SJSA1 (cell line): ENCODE results near the gene EXD3. TPM values are rescaled to one million over a fixed set of nuclear protein-coding genes. Genes with fewer than 3 reads are reported as not detected.
"Not testable (repeated sequence)": the region's sequence is repeated elsewhere in the genome, so short reads cannot be mapped to it uniquely, and the experiment has no call there.

ENCODE experiments used
- DNase-seq, 2 experiments: peaks; one replicate each; pipeline ENCODE4 v3.0.0-alpha.2; 2015 to 2020; ENCODE audit warnings: low spot score in 2 of 2, low read depth in 1 of 2
- H3K27ac ChIP-seq: fragments of 250-450 bp; sonication (Bioruptor Pico); 2 replicates; pipeline ENCODE4 v1.5.1; 2020; ENCODE audit warnings: mild to moderate bottlenecking, moderate library complexity
- H3K27me3 ChIP-seq: fragments of 250-450 bp; sonication (Bioruptor Pico); replicated peaks from 2 replicates; pipeline ENCODE4 v1.5.1; 2020; ENCODE audit warnings: mild to moderate bottlenecking, moderate library complexity
- H3K36me3 ChIP-seq: fragments of 250-450 bp; sonication (Bioruptor Pico); 2 replicates; pipeline ENCODE4 v1.5.1; 2020; ENCODE audit warnings: mild to moderate bottlenecking
- H3K4me1 ChIP-seq: fragments of 250-450 bp; sonication (Bioruptor Pico); replicated peaks from 2 replicates; pipeline ENCODE4 v1.6.1; 2021; ENCODE audit warnings: mild to moderate bottlenecking
- H3K4me3 ChIP-seq: fragments of 250-450 bp; sonication (Bioruptor Pico); 2 replicates; pipeline ENCODE4 v1.5.1; 2020; ENCODE audit warnings: mild to moderate bottlenecking
- H3K9me3 ChIP-seq: fragments of 250-450 bp; sonication (Bioruptor Pico); replicated peaks from 2 replicates; pipeline ENCODE4 v1.5.1; 2020; ENCODE audit warnings: mild to moderate bottlenecking
- total RNA-seq: library from RNA; depleted of rRNA; stranded (reverse); fragments of >200 nt; shearing (Covaris generic); gene quantifications from 2 replicates; pipeline ENCODE4 v1.2.3, GENCODE V29; 2014

The EXD3 gene
- total RNA-seq, 1 experiment from 2014 or later = 4.0 TPM

- no peak overlapping the region for H3K4me3 ChIP-seq
- peaks cover 12% of the 10 kb centered on the region for H3K4me1 ChIP-seq
- no peaks in the 10 kb centered on the region for H3K27me3 ChIP-seq
- no peak for DNase-seq
- H3K27ac ChIP-seq = no peak overlapping the region
- H3K9me3 ChIP-seq = no peaks in the 10 kb centered on the region
- H3K36me3 ChIP-seq = peaks cover 59% of the 10 kb centered on the region
Measured at GRCh38 chr9:137270929-137271695, 151.8 kb downstream of the EXD3 start.

- no peak for DNase-seq
- no peak overlapping the region for H3K4me3 ChIP-seq
- H3K27ac ChIP-seq = no peak overlapping the region
- peaks cover 71% of the 10 kb centered on the region for H3K36me3 ChIP-seq
- peaks cover 12% of the 10 kb centered on the region for H3K4me1 ChIP-seq
- no peaks in the 10 kb centered on the region for H3K9me3 ChIP-seq
- no peaks in the 10 kb centered on the region for H3K27me3 ChIP-seq
Measured at GRCh38 chr9:137269231-137269772, 153.7 kb downstream of the EXD3 start.

GRCh38 chr9:137268538-137269201 lies 154.3 kb downstream of the EXD3 start:
- DNase-seq = no peak
- H3K9me3 ChIP-seq = no peaks in the 10 kb centered on the region
- H3K4me1 ChIP-seq = peaks cover 12% of the 10 kb centered on the region
- H3K27ac ChIP-seq = no peak overlapping the region
- H3K27me3 ChIP-seq = no peaks in the 10 kb centered on the region
- H3K4me3 ChIP-seq = no peak overlapping the region
- peaks cover 78% of the 10 kb centered on the region for H3K36me3 ChIP-seq

GRCh38 chr9:137267933-137268355 lies 155.0 kb downstream of the EXD3 start:
- H3K9me3 ChIP-seq = no peaks in the 10 kb centered on the region
- no peak overlapping the region for H3K27ac ChIP-seq
- H3K36me3 ChIP-seq = peaks cover 76% of the 10 kb centered on the region

GRCh38 chr9:137266585-137267453 lies 156.1 kb downstream of the EXD3 start:
- H3K4me1 ChIP-seq = peaks cover 12% of the 10 kb centered on the region
- peaks cover 71% of the 10 kb centered on the region for H3K36me3 ChIP-seq
- H3K27ac ChIP-seq = no peak overlapping the region
- H3K4me3 ChIP-seq = no peak overlapping the region
- no peaks in the 10 kb centered on the region for H3K9me3 ChIP-seq
- H3K27me3 ChIP-seq = no peaks in the 10 kb centered on the region
- no peak for DNase-seq

More at GRCh38 chr9:137267933-137268355, 155.0 kb downstream of the EXD3 start:
- Histone ChIP-seq H3K4me3 (no peak overlapping the region), H3K27me3 (no peaks in the 10 kb centered on the region), H3K4me1 (peaks cover 12% of the 10 kb centered on the region)
- DNase-seq = no peak

- Histone ChIP-seq H3K36me3 (peaks cover 68% of the 10 kb centered on the region), H3K27me3 (no peaks in the 10 kb centered on the region), H3K9me3 (no peaks in the 10 kb centered on the region), H3K27ac (no peak overlapping the region), H3K4me1 (peaks cover 12% of the 10 kb centered on the region), H3K4me3 (no peak overlapping the region)
- DNase-seq = no peak
Measured at GRCh38 chr9:137266162-137266527, 156.8 kb downstream of the EXD3 start.

- no peak overlapping the region for H3K27ac ChIP-seq
- H3K4me1 ChIP-seq = peaks cover 12% of the 10 kb centered on the region
- no peak for DNase-seq
- H3K4me3 ChIP-seq = no peak overlapping the region
- H3K36me3 ChIP-seq = peaks cover 63% of the 10 kb centered on the region
- H3K27me3 ChIP-seq = no peaks in the 10 kb centered on the region
- H3K9me3 ChIP-seq = no peaks in the 10 kb centered on the region
Measured at GRCh38 chr9:137265496-137266161, 157.3 kb downstream of the EXD3 start.

- Histone ChIP-seq H3K9me3 (no peaks in the 10 kb centered on the region), H3K27me3 (no peaks in the 10 kb centered on the region), H3K36me3 (peaks cover 52% of the 10 kb centered on the region), H3K4me1 (peaks cover 7% of the 10 kb centered on the region), H3K4me3 (no peak overlapping the region), H3K27ac (no peak overlapping the region)
- no peak for DNase-seq
Measured at GRCh38 chr9:137264067-137264466, 158.9 kb downstream of the EXD3 start.

GRCh38 chr9:137263506-137263905 lies 159.5 kb downstream of the EXD3 start:
- Histone ChIP-seq H3K4me3 (no peak overlapping the region), H3K4me1 (peaks cover 1% of the 10 kb centered on the region), H3K27ac (no peak overlapping the region), H3K27me3 (no peaks in the 10 kb centered on the region), H3K9me3 (no peaks in the 10 kb centered on the region), H3K36me3 (peaks cover 51% of the 10 kb centered on the region)
- no peak for DNase-seq

GRCh38 chr9:137262909-137263285 lies 160.1 kb downstream of the EXD3 start:
- DNase-seq = no peak
- H3K4me3 ChIP-seq = no peak overlapping the region
- H3K27me3 ChIP-seq = no peaks in the 10 kb centered on the region
- peaks cover 46% of the 10 kb centered on the region for H3K36me3 ChIP-seq
- H3K27ac ChIP-seq = no peak overlapping the region
- no peaks in the 10 kb centered on the region for H3K4me1 ChIP-seq
- H3K9me3 ChIP-seq = no peaks in the 10 kb centered on the region

GRCh38 chr9:137262173-137262908 lies 160.6 kb downstream of the EXD3 start:
- DNase-seq, H3K9me3 ChIP-seq: not testable (repeated sequence)
- H3K36me3 ChIP-seq = peaks cover 44% of the 10 kb centered on the region

More at GRCh38 chr9:137262173-137262908, 160.6 kb downstream of the EXD3 start:
- H3K4me1 ChIP-seq, H3K27ac ChIP-seq, H3K4me3 ChIP-seq, H3K27me3 ChIP-seq: not testable (repeated sequence)
